Activated B cell treated with CpG ODN at 0.5 μM for 24 hours (primary cell): Measurements from ENCODE around the gene NAPB. TPM values are rescaled to one million over a fixed set of nuclear protein-coding genes. Genes with fewer than 3 reads are reported as not detected.

ENCODE experiments used
- ATAC-seq: fragments of 200-7000 bp; cut with Tn5 transposase; one replicate; pipeline ENCODE4 v1.10.0; 2021; ENCODE audit warnings: low read depth, mild to moderate bottlenecking, moderate library complexity
- CTCF ChIA-PET: fragments of 350-600 bp; sonication (Branson Sonifier 250); formaldehyde crosslinking; loops from one replicate; lab custom pipeline; 2021; ENCODE audit warnings: antibody characterized with exemption; lab: Charles Lee
- POLR2A ChIA-PET: fragments of 350-600 bp; sonication (Branson Sonifier 250); formaldehyde crosslinking; loops from one replicate; lab custom pipeline; 2021; ENCODE audit warnings: antibody characterized with exemption; lab: Charles Lee
- DNase-seq: peaks from one replicate; pipeline ENCODE4 v3.0.0; 2022
- H3K27ac Mint-ChIP-seq: one replicate; pipeline ENCODE4 v1.8.0; 2020; ENCODE audit warnings: mixed read lengths
- H3K27me3 Mint-ChIP-seq: one replicate; pipeline ENCODE4 v1.8.0; 2021; ENCODE audit warnings: mixed read lengths
- H3K36me3 Mint-ChIP-seq: one replicate; pipeline ENCODE4 v1.8.0; 2021; ENCODE audit warnings: low read depth, mixed read lengths
- H3K4me1 Mint-ChIP-seq: one replicate; pipeline ENCODE4 v1.8.0; 2021; ENCODE audit warnings: mixed read lengths
- H3K4me3 Mint-ChIP-seq: one replicate; pipeline ENCODE4 v1.8.0; 2020; ENCODE audit warnings: mild to moderate bottlenecking, mixed read lengths
- H3K9me3 Mint-ChIP-seq: one replicate; pipeline ENCODE4 v1.8.0; 2020; ENCODE audit warnings: mixed read lengths
- CTCF ChIP-seq: fragments of 200-600 bp; IDR thresholded peaks from one replicate; pipeline ENCODE4 v1.8.0; 2022; ENCODE audit warnings: antibody characterized with exemption, mild to moderate bottlenecking
- intact Hi-C: fragments of 100-400 bp; cut with micrococcal nuclease; formaldehyde crosslinking; loops from one replicate; pipeline ENCODE4 v1.15.1; 2024
- total RNA-seq: library from RNA; stranded (reverse); gene quantifications from 2 replicates; pipeline ENCODE4 v1.2.3, GENCODE V29; 2022

NAPB gene
- total RNA-seq, 1 donor from 2014 or later = 7.8 TPM

GRCh38 chr20:23399568-23400241 is 21.6 kb downstream of the NAPB start:
- TF ChIP-seq CTCF = no peak
- no peak overlapping the region for H3K4me3 Mint-ChIP-seq
- H3K4me1 Mint-ChIP-seq = peaks cover 8% of the 10 kb centered on the region
- no peaks in the 10 kb centered on the region for H3K27me3 Mint-ChIP-seq
- intact Hi-C loops = no loop called here
- peaks cover 45% of the 10 kb centered on the region for H3K36me3 Mint-ChIP-seq
- no peak for DNase-seq
- POLR2A ChIA-PET = no interaction called here
- H3K9me3 Mint-ChIP-seq = no peaks in the 10 kb centered on the region
- CTCF ChIA-PET = interaction anchor here (1.1 kb wide), 1 partner anchor 22 kb away, joined by 3 read pairs; the partner anchor contains the start of gene NAPB
- H3K27ac Mint-ChIP-seq = no peak overlapping the region
- no peak for ATAC-seq

- H3K27ac Mint-ChIP-seq = no peak overlapping the region
- ATAC-seq (no peak), DNase-seq (no peak)
- intact Hi-C loops = loop anchor here (2.0 kb wide), 1 partner anchor 13 kb away; no protein-coding TSS in a partner anchor
- H3K9me3 Mint-ChIP-seq = no peaks in the 10 kb centered on the region
- TF ChIP-seq CTCF = no peak
- ChIA-PET POLR2A (interaction anchor here (0.6 kb wide), 1 partner anchor 7 kb away, joined by 3 read pairs; no protein-coding TSS in a partner anchor), CTCF (no interaction called here)
- H3K4me3 Mint-ChIP-seq = no peak overlapping the region
- H3K36me3 Mint-ChIP-seq = peaks cover 61% of the 10 kb centered on the region
- peaks cover 8% of the 10 kb centered on the region for H3K4me1 Mint-ChIP-seq
- H3K27me3 Mint-ChIP-seq = no peaks in the 10 kb centered on the region
Observed at GRCh38 chr20:23397961-23398360, 23.3 kb downstream of the NAPB start.

GRCh38 chr20:23396950-23397627 is 24.2 kb downstream of the NAPB start:
- no peak for DNase-seq
- Mint-ChIP-seq H3K36me3 (peaks cover 62% of the 10 kb centered on the region), H3K27ac (no peak overlapping the region), H3K27me3 (no peaks in the 10 kb centered on the region), H3K4me1 (peaks cover 8% of the 10 kb centered on the region), H3K9me3 (no peaks in the 10 kb centered on the region), H3K4me3 (no peak overlapping the region)
- intact Hi-C loops = loop anchor here (2.0 kb wide), 1 partner anchor 14 kb away; no protein-coding TSS in a partner anchor
- ChIA-PET CTCF (no interaction called here), POLR2A (no interaction called here)
- TF ChIP-seq CTCF = no peak
- no peak for ATAC-seq

DNA sequence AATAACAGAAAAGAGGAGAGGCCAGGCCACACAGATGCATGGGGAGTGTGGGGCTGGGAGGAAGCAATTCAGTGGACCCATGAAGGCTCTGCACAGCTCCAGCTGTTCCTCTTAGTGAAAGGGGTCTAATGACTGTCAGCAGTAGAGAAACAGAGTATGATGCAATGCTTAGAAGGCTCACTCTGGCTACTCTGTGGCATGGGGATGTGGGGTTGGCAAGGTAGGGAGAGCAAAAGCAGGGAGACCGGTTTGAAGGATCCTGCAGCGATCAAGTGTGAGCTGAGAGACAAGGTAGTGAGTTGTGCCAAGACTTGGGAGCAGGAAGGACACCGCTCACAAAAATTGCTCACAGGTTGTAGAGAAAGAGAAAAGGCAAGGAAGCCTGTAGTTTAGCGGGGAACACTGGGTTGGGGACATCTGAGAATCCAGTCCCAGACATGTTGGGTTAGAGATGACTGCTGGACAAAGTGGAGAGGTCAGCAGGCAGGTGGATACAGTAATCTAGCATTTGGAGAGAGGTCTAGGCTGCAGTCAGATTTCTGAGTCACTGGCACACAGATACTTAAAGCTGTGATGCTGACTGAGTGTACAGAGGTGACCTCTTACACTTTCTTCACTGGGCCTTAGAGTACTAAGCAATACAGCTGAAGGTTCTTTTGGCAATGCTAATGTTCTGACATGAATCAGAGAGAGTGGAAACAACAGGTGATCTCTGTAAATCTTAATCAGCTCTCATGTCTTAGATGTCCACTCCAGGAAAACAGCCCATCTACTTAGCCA is 27.1 kb downstream of the NAPB start:
- intact Hi-C loops = no loop called here
- H3K27ac Mint-ChIP-seq = no peak overlapping the region

More for the DNA sequence above, 27.1 kb downstream of the NAPB start:
- Mint-ChIP-seq H3K9me3 (no peaks in the 10 kb centered on the region), H3K4me3 (no peak overlapping the region), H3K27me3 (no peaks in the 10 kb centered on the region), H3K36me3 (peaks cover 65% of the 10 kb centered on the region), H3K4me1 (peaks cover 8% of the 10 kb centered on the region)
- CTCF ChIA-PET = no interaction called here
- DNase-seq = no peak
- no peak for TF ChIP-seq CTCF
- POLR2A ChIA-PET = no interaction called here
- no peak for ATAC-seq
